Measurements from ENCODE around the gene LY9. TPM values are rescaled to one million over a fixed set of nuclear protein-coding genes. Genes with fewer than 3 reads are reported as not detected.

The LY9 gene
- total and polyA plus RNA-seq, 4 donors = 0.21 to 1.5 (median 0.63) TPM

DNA sequence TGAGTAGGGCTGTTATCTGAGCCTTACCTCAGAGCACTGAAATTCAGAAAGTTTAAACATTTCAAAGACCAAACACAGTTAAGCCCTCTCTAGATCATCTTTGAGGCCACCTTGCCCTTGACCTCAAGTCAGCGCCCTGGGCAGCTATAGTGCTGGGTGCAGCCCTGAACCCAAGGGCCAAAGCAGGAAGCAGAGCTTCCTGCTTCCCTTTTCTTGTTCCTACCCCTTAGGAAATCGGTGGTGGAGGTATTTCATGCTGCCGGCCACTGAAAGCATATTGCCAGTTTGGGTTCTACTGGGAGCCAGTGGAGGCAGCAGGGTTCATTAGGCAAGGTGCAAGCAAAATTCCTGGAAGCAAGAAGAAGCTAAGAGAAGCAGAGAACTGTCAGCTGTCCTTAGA, 40.6 kb downstream of the LY9 start:
- DNase-seq (ENCODE audit: low spot score) = no peak
- Histone ChIP-seq H3K9me3 (ENCODE audit: control insufficient read depth in 4 of 4, low read length in 3 of 4) (no peaks in the 10 kb centered on the region), H3K36me3 (ENCODE audit: control insufficient read depth in 4 of 4, insufficient read depth in 3 of 4, low read depth in 1 of 4, low read length in 3 of 4) (no peaks in the 10 kb centered on the region), H3K4me1 (ENCODE audit: control insufficient read depth in 4 of 4, insufficient read depth in 4 of 4, low read length in 3 of 4) (no peaks in the 10 kb centered on the region), H3K27ac (ENCODE audit: low read depth in 1 of 2, low read length in 2 of 2) (no peak overlapping the region), H3K4me3 (ENCODE audit: low read depth in 1 of 3, low read length in 3 of 3) (no peak overlapping the region), H3K27me3 (ENCODE audit: control insufficient read depth in 4 of 4, insufficient read depth in 4 of 4, low read length in 3 of 4) (no peaks in the 10 kb centered on the region), H3K9ac (ENCODE audit: low read depth in 1 of 2, low read length in 2 of 2) (no peak overlapping the region)
- WGBS = 47% methylated on average over 3 of the region's 3 CpGs
- TF ChIP-seq NR2F2 (IDR thresholded peaks at IDR 0.05) = no peak
- no peak for TF ChIP-seq TAF1 (conservative IDR thresholded peaks at IDR 0.05)
- no peak for TF ChIP-seq EGR1 (IDR thresholded peaks at IDR 0.05; ENCODE audit: low read depth in 2 of 2)
- no peak for TF ChIP-seq RAD21 (IDR thresholded peaks at IDR 0.05)
- TF ChIP-seq FOXA1 (IDR thresholded peaks at IDR 0.05) = no peak
- no peak for TF ChIP-seq FOXA2 (IDR thresholded peaks at IDR 0.05)
- TF ChIP-seq MAX (IDR thresholded peaks at IDR 0.05) = no peak
- TF ChIP-seq YY1 (IDR thresholded peaks at IDR 0.05) = no peak
- no peak for TF ChIP-seq HNF4A (conservative IDR thresholded peaks at IDR 0.05)
- no peak for TF ChIP-seq REST (IDR thresholded peaks at IDR 0.05)
- TF ChIP-seq SP1 (IDR thresholded peaks at IDR 0.05) = no peak
- TF ChIP-seq HNF4G (IDR thresholded peaks at IDR 0.05) = no peak
- TF ChIP-seq, protein P1, sequence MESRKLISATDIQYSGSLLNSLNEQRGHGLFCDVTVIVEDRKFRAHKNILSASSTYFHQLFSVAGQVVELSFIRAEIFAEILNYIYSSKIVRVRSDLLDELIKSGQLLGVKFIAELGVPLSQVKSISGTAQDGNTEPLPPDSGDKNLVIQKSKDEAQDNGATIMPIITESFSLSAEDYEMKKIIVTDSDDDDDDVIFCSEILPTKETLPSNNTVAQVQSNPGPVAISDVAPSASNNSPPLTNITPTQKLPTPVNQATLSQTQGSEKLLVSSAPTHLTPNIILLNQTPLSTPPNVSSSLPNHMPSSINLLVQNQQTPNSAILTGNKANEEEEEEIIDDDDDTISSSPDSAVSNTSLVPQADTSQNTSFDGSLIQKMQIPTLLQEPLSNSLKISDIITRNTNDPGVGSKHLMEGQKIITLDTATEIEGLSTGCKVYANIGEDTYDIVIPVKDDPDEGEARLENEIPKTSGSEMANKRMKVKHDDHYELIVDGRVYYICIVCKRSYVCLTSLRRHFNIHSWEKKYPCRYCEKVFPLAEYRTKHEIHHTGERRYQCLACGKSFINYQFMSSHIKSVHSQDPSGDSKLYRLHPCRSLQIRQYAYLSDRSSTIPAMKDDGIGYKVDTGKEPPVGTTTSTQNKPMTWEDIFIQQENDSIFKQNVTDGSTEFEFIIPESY (IDR thresholded peaks at IDR 0.05) = no peak
- TF ChIP-seq, protein P2, sequence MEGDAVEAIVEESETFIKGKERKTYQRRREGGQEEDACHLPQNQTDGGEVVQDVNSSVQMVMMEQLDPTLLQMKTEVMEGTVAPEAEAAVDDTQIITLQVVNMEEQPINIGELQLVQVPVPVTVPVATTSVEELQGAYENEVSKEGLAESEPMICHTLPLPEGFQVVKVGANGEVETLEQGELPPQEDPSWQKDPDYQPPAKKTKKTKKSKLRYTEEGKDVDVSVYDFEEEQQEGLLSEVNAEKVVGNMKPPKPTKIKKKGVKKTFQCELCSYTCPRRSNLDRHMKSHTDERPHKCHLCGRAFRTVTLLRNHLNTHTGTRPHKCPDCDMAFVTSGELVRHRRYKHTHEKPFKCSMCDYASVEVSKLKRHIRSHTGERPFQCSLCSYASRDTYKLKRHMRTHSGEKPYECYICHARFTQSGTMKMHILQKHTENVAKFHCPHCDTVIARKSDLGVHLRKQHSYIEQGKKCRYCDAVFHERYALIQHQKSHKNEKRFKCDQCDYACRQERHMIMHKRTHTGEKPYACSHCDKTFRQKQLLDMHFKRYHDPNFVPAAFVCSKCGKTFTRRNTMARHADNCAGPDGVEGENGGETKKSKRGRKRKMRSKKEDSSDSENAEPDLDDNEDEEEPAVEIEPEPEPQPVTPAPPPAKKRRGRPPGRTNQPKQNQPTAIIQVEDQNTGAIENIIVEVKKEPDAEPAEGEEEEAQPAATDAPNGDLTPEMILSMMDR (IDR thresholded peaks at IDR 0.05; ENCODE audit: low read depth, low read length, missing input control) = no peak
- no peak for TF ChIP-seq RXRA (IDR thresholded peaks at IDR 0.05)
- TF ChIP-seq, protein P3, sequence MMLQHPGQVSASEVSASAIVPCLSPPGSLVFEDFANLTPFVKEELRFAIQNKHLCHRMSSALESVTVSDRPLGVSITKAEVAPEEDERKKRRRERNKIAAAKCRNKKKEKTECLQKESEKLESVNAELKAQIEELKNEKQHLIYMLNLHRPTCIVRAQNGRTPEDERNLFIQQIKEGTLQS (IDR thresholded peaks at IDR 0.05) = no peak
- TF ChIP-seq JUND (IDR thresholded peaks at IDR 0.05) = no peak
- no peak for TF ChIP-seq GABPA (IDR thresholded peaks at IDR 0.05 in 1 of 2, conservative IDR thresholded peaks at IDR 0.05 in 1 of 2)
